Measurements from ENCODE around the gene NDUFS3. TPM values are rescaled to one million over a fixed set of nuclear protein-coding genes. Genes with fewer than 3 reads are reported as not detected.

NDUFS3 gene
- total and polyA plus RNA-seq, 8 donors: 28.6 to 210 (median 114) TPM

DNA sequence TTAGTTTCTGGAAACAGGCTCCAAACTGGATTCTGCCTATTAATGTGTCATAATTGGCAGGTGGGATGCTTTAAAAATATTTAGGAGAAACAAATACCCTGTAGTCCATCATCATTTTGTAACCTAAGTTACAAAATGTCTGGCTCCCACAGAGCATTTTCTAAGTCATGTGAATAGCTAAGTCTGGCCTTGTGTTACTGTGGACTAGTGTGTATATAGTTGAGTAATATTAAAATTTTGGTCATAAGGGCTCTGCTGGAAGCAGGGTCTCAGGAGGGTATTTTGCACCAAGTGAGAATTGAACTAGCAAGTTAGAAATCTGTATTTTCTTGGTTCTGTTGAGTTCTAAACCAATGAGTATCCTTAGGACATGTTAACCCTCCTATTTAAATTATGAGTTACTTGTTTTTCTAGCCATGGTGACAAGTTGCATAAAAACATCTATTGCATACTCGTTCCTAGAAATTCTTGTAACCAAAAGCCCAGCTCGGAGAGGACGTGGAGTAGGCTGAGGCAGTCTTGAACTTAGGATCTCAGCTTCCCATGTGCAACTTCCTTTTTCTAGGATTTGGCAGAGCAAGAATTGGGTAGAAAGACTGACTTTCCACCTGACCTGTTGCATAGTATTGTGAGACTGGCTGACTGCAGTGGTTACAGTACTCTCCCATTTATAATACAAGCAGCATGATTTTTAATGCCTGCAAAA lies 8.1 kb upstream of the NDUFS3 start:
- Histone ChIP-seq H3K36me3 (peaks cover 22 to 78% (median 69%) of the 10 kb centered on the region in 4 donors), H3K4me1 (peaks cover 0 to 43% (median 16%) of the 10 kb centered on the region in 4 donors), H3K27me3 (no peaks in the 10 kb centered on the region), H3K4me3 (no peak overlapping the region), H3K27ac (no peak overlapping the region), H3K9me3 (no peaks in the 10 kb centered on the region)
- WGBS, 5 donors: 74 to 91% (median 88%) methylated on average over 3 of the region's 3 CpGs
- no peak for TF ChIP-seq POLR2A (IDR thresholded peaks at IDR 0.05)
- no peak for TF ChIP-seq EP300 (IDR thresholded peaks at IDR 0.05)
- TF ChIP-seq, protein P1, sequence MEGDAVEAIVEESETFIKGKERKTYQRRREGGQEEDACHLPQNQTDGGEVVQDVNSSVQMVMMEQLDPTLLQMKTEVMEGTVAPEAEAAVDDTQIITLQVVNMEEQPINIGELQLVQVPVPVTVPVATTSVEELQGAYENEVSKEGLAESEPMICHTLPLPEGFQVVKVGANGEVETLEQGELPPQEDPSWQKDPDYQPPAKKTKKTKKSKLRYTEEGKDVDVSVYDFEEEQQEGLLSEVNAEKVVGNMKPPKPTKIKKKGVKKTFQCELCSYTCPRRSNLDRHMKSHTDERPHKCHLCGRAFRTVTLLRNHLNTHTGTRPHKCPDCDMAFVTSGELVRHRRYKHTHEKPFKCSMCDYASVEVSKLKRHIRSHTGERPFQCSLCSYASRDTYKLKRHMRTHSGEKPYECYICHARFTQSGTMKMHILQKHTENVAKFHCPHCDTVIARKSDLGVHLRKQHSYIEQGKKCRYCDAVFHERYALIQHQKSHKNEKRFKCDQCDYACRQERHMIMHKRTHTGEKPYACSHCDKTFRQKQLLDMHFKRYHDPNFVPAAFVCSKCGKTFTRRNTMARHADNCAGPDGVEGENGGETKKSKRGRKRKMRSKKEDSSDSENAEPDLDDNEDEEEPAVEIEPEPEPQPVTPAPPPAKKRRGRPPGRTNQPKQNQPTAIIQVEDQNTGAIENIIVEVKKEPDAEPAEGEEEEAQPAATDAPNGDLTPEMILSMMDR (IDR thresholded peaks at IDR 0.05): no peak
- no peak for TF ChIP-seq POLR2AphosphoS5 (IDR thresholded peaks at IDR 0.05)
- intact Hi-C loops (cut with DNase I; ENCODE audit: low total_unique reads): no loop called here
- no peak for DNase-seq

DNA sequence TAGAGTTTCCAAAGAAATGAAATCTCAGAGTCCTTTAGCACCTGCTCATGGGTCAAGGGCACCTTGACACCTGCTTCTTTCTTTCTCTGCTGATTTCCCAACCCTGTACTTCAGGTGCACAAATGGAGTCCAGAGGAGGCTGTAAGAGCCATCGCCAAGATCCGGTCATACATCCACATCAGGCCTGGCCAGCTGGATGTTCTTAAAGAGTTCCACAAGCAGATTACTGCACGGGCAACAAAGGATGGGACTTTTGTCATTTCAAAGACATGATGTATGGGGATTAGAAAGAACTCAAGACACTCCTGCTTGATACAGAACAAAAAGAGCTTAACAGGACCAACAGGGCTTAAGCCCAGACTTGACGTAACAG lies 7.5 kb upstream of the NDUFS3 start:
- Histone ChIP-seq H3K4me3 (no peak overlapping the region), H3K4me1 (peaks cover 0 to 39% (median 15%) of the 10 kb centered on the region in 4 donors), H3K36me3 (peaks cover 22 to 83% (median 74%) of the 10 kb centered on the region in 4 donors), H3K27ac (no peak overlapping the region), H3K9me3 (no peaks in the 10 kb centered on the region), H3K27me3 (no peaks in the 10 kb centered on the region)
- 75 to 89% (median 87%) methylated on average over 4 of the region's 4 CpGs for WGBS, 5 donors
- DNase-seq: no peak
- no peak for TF ChIP-seq POLR2AphosphoS5 (IDR thresholded peaks at IDR 0.05)
- TF ChIP-seq, protein P1 (IDR thresholded peaks at IDR 0.05): no peak
- TF ChIP-seq POLR2A (IDR thresholded peaks at IDR 0.05): no peak
- no peak for TF ChIP-seq EP300 (IDR thresholded peaks at IDR 0.05)
- intact Hi-C loops (cut with DNase I; ENCODE audit: low total_unique reads): no loop called here

DNA sequence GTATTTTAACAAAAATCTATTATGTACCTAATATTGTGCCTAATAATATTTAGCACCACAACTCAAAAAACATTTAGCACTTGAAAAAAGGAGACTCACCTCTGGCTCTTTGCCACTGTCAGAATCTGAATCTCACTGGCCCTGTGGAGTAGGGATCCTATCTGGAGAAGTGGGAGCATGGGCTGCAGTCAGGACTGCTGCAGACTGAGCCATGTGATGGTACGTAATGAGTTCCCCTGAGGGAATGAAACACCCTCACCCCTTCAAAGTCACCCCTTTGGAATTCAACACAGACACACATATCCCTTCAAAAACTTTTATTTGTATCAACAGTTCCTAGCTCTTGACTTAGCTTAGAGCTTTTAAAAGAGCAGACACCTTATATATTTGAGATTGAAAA lies 7.0 kb upstream of the NDUFS3 start:
- H3K27me3 ChIP-seq: no peaks in the 10 kb centered on the region
- intact Hi-C loops (cut with DNase I; ENCODE audit: low total_unique reads): no loop called here
- H3K27ac ChIP-seq: no peak overlapping the region
- peaks cover under 1 to 39% (median 17%) of the 10 kb centered on the region in 4 donors for H3K4me1 ChIP-seq
- 68 to 89% (median 83%) methylated on average over 1 of the region's 1 CpG for WGBS, 5 donors
- H3K9me3 ChIP-seq: no peaks in the 10 kb centered on the region
- no peak for TF ChIP-seq POLR2AphosphoS5 (IDR thresholded peaks at IDR 0.05)
- no peak for TF ChIP-seq POLR2A (IDR thresholded peaks at IDR 0.05)
- TF ChIP-seq, protein P1 (IDR thresholded peaks at IDR 0.05): no peak
- TF ChIP-seq EP300 (IDR thresholded peaks at IDR 0.05): no peak
- peaks cover 22 to 88% (median 80%) of the 10 kb centered on the region in 4 donors for H3K36me3 ChIP-seq
- no peak for DNase-seq
- no peak overlapping the region for H3K4me3 ChIP-seq

DNA sequence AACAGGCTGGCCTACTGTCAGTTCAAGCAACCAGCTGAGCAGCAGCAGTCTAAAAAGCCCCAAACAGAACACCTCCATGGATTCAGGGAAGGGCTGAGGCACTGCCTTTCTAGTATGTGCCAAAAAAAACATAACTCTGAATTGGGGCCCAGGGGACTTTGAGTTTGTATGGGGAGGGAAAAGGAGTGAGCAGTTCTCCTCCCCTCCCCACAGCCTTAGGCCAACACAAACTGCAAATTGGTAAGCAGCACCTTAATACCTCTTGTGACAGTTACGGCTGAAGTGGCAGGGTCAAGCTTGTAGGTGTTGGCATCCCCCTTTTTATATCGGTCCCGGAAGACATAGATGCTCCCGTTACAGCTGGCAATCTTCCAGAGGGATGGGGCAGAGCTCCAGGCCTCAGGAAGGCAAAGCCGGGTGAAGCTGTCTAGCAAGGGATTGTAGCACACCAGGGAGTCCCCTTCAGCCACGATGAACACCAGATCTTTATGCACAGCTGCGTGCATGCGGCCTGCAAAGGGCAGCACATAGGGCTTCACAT lies 6.1 kb upstream of the NDUFS3 start:
- H3K4me1 ChIP-seq: peaks cover 9 to 42% (median 24%) of the 10 kb centered on the region in 4 donors
- WGBS, 5 donors: 37 to 65% (median 59%) methylated on average over 6 to 8 of the region's 8 CpGs
- H3K27ac ChIP-seq: no peak overlapping the region
- peaks cover 22 to 91% (median 84%) of the 10 kb centered on the region in 4 donors for H3K36me3 ChIP-seq
- no peaks in the 10 kb centered on the region for H3K9me3 ChIP-seq
- intact Hi-C loops (cut with DNase I; ENCODE audit: low total_unique reads): no loop called here
- H3K4me3 ChIP-seq: no peak overlapping the region
- no peak for DNase-seq
- no peak for TF ChIP-seq POLR2A (IDR thresholded peaks at IDR 0.05)
- TF ChIP-seq POLR2AphosphoS5 (IDR thresholded peaks at IDR 0.05): no peak
- no peaks in the 10 kb centered on the region for H3K27me3 ChIP-seq

DNA sequence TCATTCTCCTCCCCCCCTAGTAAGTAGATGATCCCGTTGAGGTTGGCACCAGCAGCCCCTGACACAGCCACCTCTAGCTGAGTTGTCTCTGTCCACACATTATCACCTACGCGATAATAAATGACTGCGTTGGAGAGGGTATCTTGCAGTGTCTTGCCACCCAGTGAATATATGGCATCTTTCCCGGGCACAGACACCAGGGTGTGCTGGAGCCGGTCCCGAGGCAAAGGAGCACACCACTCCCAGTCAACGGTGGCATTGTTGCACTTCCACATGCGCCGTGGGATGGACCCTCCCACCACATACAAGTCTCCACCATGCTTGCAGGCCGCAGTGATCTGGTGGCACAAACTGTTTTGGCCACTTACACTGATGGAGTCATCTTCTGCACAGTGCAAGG lies 5.6 kb upstream of the NDUFS3 start:
- Histone ChIP-seq H3K36me3 (peaks cover 22 to 88% (median 84%) of the 10 kb centered on the region in 4 donors), H3K4me1 (peaks cover 15 to 48% (median 28%) of the 10 kb centered on the region in 4 donors), H3K9me3 (no peaks in the 10 kb centered on the region), H3K4me3 (no peak overlapping the region), H3K27ac (no peak overlapping the region), H3K27me3 (no peaks in the 10 kb centered on the region)
- DNase-seq: no peak
- intact Hi-C loops (cut with DNase I; ENCODE audit: low total_unique reads): no loop called here
- 85 to 90% (median 86%) methylated on average over 8 to 11 of the region's 11 CpGs for WGBS, 5 donors
- TF ChIP-seq POLR2A (IDR thresholded peaks at IDR 0.05): no peak
- no peak for TF ChIP-seq EP300 (IDR thresholded peaks at IDR 0.05)
- TF ChIP-seq POLR2AphosphoS5 (IDR thresholded peaks at IDR 0.05): no peak
- TF ChIP-seq, protein P1 (IDR thresholded peaks at IDR 0.05): no peak
